ENCODE data around the gene PNRC2.
"Not testable (repeated sequence)": the region's sequence is repeated elsewhere in the genome, so short reads cannot be mapped to it uniquely, and the experiment has no call there.

Gene PNRC2

GRCh38 chr1:23957096-23957495 lies 2.5 kb upstream of the PNRC2 start:
- DNase-seq = no peak

- DNase-seq = peak in 1 of 2 experiments; percentile 29
These were observed 1.4 kb upstream of the PNRC2 start for GRCh38 chr1:23958040-23958809.

GRCh38 chr1:23958810-23959460 lies 693 bp upstream of the PNRC2 start:
- DNase-seq = peak; percentile 92 to 93

- DNase-seq = no peak
These were observed 828 bp downstream of the PNRC2 start for GRCh38 chr1:23960291-23961020.

- no peak for DNase-seq
These were observed 4.1 kb downstream of the PNRC2 start for GRCh38 chr1:23963617-23964234.

- DNase-seq = no peak
These were observed 4.6 kb downstream of the PNRC2 start for GRCh38 chr1:23964235-23964668.

GRCh38 chr1:23964790-23965740 lies 5.4 kb downstream of the PNRC2 start:
- DNase-seq = no peak

GRCh38 chr1:23966973-23967493 lies 7.4 kb downstream of the PNRC2 start:
- no peak for DNase-seq

GRCh38 chr1:23967871-23968270 lies 8.2 kb downstream of the PNRC2 start:
- no peak for DNase-seq

- peak in 1 of 2 experiments; percentile 30 for DNase-seq
These were observed 17.7 kb downstream of the PNRC2 start for GRCh38 chr1:23977187-23977853.

GRCh38 chr1:23977854-23978191 lies 18.2 kb downstream of the PNRC2 start:
- DNase-seq = no peak

- no peak for DNase-seq
These were observed 19.2 kb downstream of the PNRC2 start for GRCh38 chr1:23978805-23979204.

- no peak for DNase-seq
These were observed 19.8 kb downstream of the PNRC2 start for GRCh38 chr1:23979387-23979880.

GRCh38 chr1:23979881-23980727 lies 20.5 kb downstream of the PNRC2 start, which contains the start of gene SRSF10:
Gene SRSF10 (minus strand): TSS chr1:23980327. CDS start chr1:23980255, 72 bp downstream.
- DNase-seq = peak; percentile 97

- DNase-seq = peak; percentile 75 to 77
These were observed 21.1 kb downstream of the PNRC2 start for GRCh38 chr1:23980728-23981070.

- no peak for DNase-seq
These were observed 25.0 kb downstream of the PNRC2 start for GRCh38 chr1:23984417-23985186.

- DNase-seq = not testable (repeated sequence)
These were observed 27.4 kb downstream of the PNRC2 start for GRCh38 chr1:23987038-23987437.

GRCh38 chr1:23989263-23989662 lies 29.6 kb downstream of the PNRC2 start:
- DNase-seq = no peak

- not testable (repeated sequence) for DNase-seq
These were observed 32.4 kb downstream of the PNRC2 start for GRCh38 chr1:23992011-23992410.

Measured in activated T-cell treated with anti-CD3 and anti-CD28 coated beads, Interleukin-2, amount 50 U/mL, for 48 hours (primary cell).